HG03280 (cell line): ENCODE results near the gene NGLY1.

Source experiments
- ATAC-seq: cut with Tn5 transposase; IDR thresholded peaks from one replicate; pipeline ENCODE4 v1.9.1; 2021; ENCODE audit warnings: mild to moderate bottlenecking, moderate library complexity; ENCODE audit not compliant: unreplicated experiment

The NGLY1 gene

DNA sequence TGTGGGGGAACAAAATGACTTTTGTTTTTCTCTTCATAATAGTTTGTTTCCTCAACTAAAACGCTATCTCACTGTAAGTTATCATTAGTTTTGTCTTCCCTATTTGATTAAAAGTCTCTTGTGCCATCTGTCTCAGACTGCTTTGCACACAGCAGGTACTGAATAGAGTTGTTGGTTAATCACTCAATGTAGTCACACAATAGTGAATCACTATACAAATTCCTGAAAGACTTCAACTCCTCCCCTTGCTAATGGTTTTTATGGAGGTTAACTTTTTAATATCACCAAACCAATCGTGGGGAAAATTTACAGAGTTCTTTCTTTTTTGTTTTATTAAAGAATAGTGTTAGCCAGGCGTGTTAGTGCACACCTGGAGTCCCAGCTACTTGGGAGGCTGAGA, 2.6 kb upstream of the NGLY1 start:
- ATAC-seq = no peak

DNA sequence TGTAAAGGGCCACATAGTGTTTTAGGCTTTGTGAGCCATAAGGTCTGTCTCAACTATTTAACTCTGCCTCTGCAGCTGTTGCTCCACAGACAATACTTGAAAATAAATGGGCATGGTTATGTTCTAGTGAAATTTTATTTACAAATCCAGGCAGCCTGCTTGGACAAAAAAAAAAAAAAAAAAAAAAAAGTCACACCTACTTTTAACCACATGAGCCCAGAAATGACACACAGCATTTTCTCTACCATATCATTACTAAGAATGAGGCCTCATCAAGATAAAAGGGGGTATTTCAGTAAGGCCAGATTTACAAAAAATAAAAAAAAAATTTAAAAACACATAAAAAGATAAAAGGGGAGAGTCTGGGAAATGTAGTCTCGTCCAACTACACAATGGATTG, 1.7 kb upstream of the NGLY1 start:
- no peak for ATAC-seq

DNA sequence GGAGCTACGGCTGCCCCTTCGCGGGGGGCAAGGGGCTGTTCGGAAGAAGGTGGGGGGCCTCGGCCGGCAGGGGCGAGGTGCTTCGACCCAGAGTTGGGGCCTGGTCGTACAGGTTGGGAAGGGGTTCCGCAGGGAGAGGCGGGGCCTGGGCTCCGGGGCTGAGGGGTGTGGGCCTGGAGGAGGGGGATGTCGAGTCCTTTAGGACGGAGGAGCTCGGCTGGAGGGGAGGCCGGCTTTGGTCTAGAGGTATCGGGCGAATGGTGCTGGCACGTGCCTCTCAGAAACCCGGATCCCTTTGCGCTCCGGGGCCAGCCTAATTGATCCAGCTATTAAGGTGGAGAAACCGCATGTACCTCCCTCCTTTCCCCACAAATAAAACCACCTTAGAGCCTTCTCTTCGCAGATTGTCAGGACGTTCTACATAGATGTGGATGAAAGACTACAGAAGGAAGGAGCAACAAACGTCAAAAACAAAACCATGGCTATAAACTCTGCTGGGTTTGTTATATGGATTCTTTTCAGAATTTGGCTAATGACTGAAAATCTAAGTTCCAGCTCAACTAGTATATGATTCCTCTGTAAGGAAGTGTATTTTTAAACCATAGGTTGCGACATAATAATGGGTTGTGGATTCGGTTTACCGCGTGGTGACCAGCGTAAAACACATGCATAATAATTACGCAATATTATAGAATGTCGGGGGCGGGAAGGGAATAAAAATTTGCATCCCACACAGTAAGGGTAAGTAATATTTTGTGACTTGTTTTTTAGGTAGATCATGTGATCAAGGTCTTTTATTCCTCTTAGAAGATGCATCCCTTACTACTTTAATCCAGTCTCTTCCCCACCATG, 644 bp upstream of the NGLY1 start:
- peak; percentile 20 for ATAC-seq

- ATAC-seq = no peak
Observed at GRCh38 chr3:25782636-25782937, 656 bp downstream of the NGLY1 start.

DNA sequence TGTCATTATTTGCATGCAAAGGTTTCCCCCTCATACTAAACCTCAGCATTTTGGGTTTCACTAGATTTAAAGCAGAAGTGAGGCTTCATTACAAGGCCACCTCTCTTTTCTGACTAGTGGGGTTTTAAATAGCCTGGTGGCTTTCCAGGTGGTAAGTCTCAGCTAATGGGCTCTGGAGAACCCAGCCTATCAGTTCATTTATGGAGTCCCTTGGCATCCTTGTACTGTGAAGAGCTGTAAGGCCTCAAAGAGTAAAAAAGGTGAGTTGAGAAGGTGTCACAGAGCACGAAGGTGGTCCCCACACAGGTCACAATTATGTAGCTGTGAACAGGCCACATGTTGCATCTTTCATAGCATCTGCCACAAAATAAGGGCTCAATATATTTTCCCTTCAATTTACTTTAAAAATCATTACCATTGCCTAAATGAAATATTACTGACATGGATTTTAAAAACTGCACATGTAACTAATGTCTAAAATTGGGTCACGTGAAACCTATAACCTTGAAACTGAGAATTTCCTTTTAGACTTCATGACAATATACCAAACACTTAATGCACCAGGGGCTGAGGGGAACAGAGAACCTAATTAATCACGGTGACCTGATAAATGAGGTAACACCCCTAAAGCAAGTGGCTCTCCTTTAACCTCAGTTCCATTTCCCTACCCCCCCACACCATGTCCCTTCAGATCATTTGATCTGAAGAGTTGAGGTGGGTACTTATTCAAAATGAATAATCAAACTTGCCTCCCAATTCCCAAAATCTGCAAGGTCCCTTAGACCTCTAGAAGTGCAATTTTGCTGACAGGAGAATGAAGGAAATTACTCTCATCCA, 1.3 kb downstream of the NGLY1 start:
- ATAC-seq = peak; percentile 63

DNA sequence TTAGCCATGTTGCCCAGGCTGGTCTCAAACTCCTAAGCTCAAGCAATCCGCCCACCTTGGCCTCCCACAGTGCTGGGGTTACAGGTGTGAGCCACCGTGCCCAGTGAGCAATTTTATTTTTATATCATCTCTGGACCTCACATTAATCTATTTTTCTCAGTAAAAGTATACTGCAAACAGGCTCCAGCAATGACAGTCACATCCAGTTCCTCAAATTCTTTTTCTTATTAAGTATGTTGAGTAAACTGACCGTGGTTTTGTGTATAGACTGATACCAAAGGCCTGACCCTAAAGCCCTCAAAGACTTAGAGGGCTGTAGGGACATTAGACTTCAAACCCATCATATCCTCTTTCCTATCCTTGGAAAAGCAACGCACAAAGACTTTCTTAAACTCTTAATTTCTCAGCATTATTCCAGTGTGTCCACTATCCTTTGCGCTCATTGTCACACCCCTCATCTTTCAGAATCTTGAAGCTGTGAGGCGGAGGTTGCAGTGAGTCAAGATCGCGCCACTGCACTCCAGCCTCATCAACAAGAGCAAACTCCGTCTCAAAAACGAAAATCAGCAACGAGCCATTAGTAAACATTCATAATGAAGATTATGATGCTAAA, 2.0 kb downstream of the NGLY1 start:
- no peak for ATAC-seq

DNA sequence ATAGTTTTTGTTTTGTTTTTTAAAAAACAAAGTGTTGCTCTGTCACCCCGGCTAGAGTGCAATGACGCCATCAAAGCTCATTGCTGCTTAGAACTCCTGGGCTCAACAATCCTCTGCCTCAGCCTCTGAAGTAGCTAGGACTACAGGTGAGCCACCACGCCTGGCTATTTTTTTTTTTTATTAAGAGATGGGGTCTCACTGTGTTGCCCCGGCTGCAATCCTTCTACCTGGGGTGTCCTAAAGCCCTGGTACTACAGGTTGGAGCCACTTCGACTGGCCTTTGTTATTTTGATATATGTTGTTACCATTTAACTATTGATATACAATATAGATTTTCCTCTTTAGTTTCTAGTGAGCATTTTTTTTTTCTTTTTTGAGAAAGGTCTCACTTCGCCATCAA, 2.6 kb downstream of the NGLY1 start:
- ATAC-seq = no peak

DNA sequence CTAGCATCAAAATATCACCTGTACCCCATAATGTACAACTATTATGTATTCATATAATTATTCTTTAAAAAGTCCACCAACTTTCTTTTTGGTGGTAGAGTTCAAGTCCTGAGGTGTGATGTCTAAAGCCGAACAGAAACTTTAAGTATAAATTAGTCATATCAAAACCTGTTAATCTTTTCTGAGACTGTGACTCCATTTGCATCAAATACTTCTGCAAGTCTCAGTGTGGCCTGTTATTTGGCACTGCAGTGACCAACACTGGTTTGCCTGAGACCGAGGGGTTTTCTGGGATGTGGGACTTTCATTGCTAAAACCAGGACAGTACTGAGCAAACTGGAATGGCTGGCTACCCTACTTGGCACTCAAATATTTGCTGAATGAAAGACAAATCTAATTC, 7.3 kb downstream of the NGLY1 start:
- no peak for ATAC-seq

GRCh38 chr3:25768851-25769250, 14.4 kb downstream of the NGLY1 start:
- ATAC-seq = peak; percentile 87

DNA sequence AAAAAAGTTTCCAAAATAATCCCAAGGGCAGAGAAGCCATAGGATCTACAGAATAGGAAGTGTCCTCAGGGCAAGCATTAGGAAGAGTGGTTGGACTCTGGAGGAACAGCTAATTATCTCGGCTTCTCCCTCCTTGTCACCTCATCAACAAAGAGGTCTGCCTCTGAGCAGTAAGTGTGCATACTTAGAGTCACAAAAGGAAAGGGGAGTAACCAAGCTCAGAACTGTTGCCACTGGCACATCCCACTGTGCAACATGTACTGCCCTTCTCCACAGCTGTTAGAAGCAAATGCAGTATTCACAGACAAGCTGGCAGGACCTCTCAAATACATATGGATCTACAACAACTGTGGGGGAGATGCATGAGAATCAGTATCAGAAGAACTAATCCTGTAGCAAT, 31.5 kb downstream of the NGLY1 start:
- no peak for ATAC-seq

GRCh38 chr3:25751048-25751447, 32.2 kb downstream of the NGLY1 start:
- ATAC-seq = no peak

- ATAC-seq = no peak
Observed at GRCh38 chr3:25749031-25749581, 34.1 kb downstream of the NGLY1 start.

- no peak for ATAC-seq
Observed at GRCh38 chr3:25748189-25748588, 35.1 kb downstream of the NGLY1 start.

GRCh38 chr3:25747033-25747432, 36.2 kb downstream of the NGLY1 start:
- ATAC-seq = no peak

- no peak for ATAC-seq
Observed at GRCh38 chr3:25744470-25744869, 38.8 kb downstream of the NGLY1 start.

DNA sequence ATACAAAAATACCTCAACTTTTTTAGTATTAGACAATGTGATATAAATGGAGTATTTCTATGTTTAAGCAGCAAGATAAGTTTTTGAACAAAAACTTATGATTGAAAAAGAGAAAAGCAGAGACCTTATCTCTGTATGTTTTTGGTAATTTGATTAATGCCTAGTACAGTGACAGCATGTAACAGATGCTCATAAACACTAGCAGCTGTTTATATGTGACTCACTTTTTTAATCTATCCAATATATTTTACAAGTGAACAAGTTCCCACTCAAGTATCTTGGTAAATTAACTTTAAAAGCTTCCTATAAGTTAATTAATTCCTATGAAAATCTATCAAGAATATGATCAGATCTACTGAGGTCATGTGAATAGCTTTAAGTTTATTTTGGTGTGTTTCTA, 55.1 kb downstream of the NGLY1 start:
- ATAC-seq = no peak

DNA sequence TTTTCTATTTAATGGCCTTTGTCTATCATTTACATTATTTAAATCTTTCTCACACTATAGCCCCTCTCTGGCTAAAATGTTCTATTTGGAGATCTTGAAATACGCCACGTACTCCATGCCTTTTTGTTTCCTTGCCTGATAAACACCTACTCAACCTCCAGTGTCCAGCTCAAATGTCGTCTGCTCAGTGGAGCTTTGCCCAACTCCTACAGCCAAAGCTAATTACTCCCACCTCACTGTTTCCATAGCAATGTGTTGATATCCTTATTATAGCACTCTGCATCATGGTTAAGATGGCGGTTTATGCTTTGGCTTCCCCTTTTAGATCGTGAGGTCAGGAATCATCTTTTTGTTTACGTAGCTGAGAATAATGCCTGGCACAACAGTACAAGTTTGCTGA, 55.9 kb downstream of the NGLY1 start:
- ATAC-seq = no peak

DNA sequence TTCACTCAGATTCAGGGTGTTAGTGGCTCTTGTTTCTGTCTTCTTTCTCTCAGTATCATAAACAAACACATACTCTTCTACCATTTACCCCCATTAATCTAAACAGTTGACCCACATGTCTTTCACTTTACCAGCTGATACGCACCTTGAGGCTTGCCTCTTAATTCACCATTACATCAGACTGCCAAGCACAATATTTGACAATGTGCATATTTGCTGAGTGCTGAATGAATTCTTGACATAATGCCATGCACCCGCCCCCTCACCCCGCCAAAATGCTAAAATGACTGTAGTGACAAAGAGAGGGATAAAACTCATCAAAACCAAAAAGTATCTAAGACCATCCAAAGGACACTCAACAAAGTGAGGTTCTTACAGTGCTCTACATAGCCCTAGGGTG, 57.4 kb downstream of the NGLY1 start:
- no peak for ATAC-seq

GRCh38 chr3:25724948-25725645, 58.1 kb downstream of the NGLY1 start:
- ATAC-seq = no peak

GRCh38 chr3:25723802-25724201, 59.4 kb downstream of the NGLY1 start:
- ATAC-seq = peak; percentile 67

DNA sequence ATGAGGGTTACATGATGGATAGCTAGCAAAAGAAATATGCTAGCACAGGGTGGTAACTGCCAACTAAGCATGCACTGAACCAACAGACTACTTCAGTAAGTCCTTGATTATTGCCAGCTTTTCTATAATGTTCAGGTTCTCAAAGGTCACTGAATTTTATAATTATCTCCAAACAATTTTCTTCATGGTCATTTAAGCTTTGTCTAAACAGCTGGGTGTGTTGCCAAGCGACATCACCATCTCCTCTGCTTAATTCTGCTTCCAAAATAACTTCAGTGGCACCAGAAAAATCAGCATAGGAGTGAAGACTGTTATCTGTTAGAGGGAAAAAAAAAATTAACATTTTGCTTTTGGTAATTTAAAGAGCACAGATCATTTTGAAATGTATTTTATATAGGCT, 63.9 kb downstream of the NGLY1 start:
- no peak for ATAC-seq
